Activated B cell treated with CpG ODN at 0.5 μM for 24 hours (primary cell): ENCODE measurements around the gene ADAMTS3. TPM values are rescaled to one million over a fixed set of nuclear protein-coding genes. Genes with fewer than 3 reads are reported as not detected.

ENCODE experiments used
- ATAC-seq: fragments of 200-7000 bp; cut with Tn5 transposase; one replicate; pipeline ENCODE4 v1.10.0; 2021; ENCODE audit warnings: low read depth, mild to moderate bottlenecking, moderate library complexity
- CTCF ChIA-PET: fragments of 350-600 bp; sonication (Branson Sonifier 250); formaldehyde crosslinking; loops from one replicate; lab custom pipeline; 2021; ENCODE audit warnings: antibody characterized with exemption; lab: Charles Lee
- POLR2A ChIA-PET: fragments of 350-600 bp; sonication (Branson Sonifier 250); formaldehyde crosslinking; loops from one replicate; lab custom pipeline; 2021; ENCODE audit warnings: antibody characterized with exemption; lab: Charles Lee
- DNase-seq: peaks from one replicate; pipeline ENCODE4 v3.0.0; 2022
- H3K27ac Mint-ChIP-seq: one replicate; pipeline ENCODE4 v1.8.0; 2020; ENCODE audit warnings: mixed read lengths
- H3K27me3 Mint-ChIP-seq: one replicate; pipeline ENCODE4 v1.8.0; 2021; ENCODE audit warnings: mixed read lengths
- H3K36me3 Mint-ChIP-seq: one replicate; pipeline ENCODE4 v1.8.0; 2021; ENCODE audit warnings: low read depth, mixed read lengths
- H3K4me1 Mint-ChIP-seq: one replicate; pipeline ENCODE4 v1.8.0; 2021; ENCODE audit warnings: mixed read lengths
- H3K4me3 Mint-ChIP-seq: one replicate; pipeline ENCODE4 v1.8.0; 2020; ENCODE audit warnings: mild to moderate bottlenecking, mixed read lengths
- H3K9me3 Mint-ChIP-seq: one replicate; pipeline ENCODE4 v1.8.0; 2020; ENCODE audit warnings: mixed read lengths
- CTCF ChIP-seq: fragments of 200-600 bp; IDR thresholded peaks from one replicate; pipeline ENCODE4 v1.8.0; 2022; ENCODE audit warnings: antibody characterized with exemption, mild to moderate bottlenecking
- intact Hi-C: fragments of 100-400 bp; cut with micrococcal nuclease; formaldehyde crosslinking; loops from one replicate; pipeline ENCODE4 v1.15.1; 2024
- total RNA-seq: library from RNA; stranded (reverse); gene quantifications from 2 replicates; pipeline ENCODE4 v1.2.3, GENCODE V29; 2022

Gene ADAMTS3
- total RNA-seq, 1 donor from 2014 or later = not detected

GRCh38 chr4:72319601-72320021 is 249.4 kb downstream of the ADAMTS3 start:
- ChIA-PET POLR2A (no interaction called here), CTCF (interaction anchor here (1.1 kb wide), 1 partner anchor 17 kb away, joined by 4 read pairs; no protein-coding TSS in a partner anchor)
- no peaks in the 10 kb centered on the region for H3K36me3 Mint-ChIP-seq
- H3K4me1 Mint-ChIP-seq = no peaks in the 10 kb centered on the region
- intact Hi-C loops = loop anchor here (10.0 kb wide), 1 partner anchor 1335 kb away; no protein-coding TSS in a partner anchor
- H3K27ac Mint-ChIP-seq = no peak overlapping the region
- DNase-seq (no peak), ATAC-seq (no peak)
- H3K4me3 Mint-ChIP-seq = no peak overlapping the region
- H3K27me3 Mint-ChIP-seq = peaks cover 11% of the 10 kb centered on the region
- H3K9me3 Mint-ChIP-seq = no peaks in the 10 kb centered on the region
- TF ChIP-seq CTCF = no peak

GRCh38 chr4:72318421-72319170 is 250.4 kb downstream of the ADAMTS3 start:
- ATAC-seq (no peak), DNase-seq (no peak)
- CTCF ChIA-PET = interaction anchor here (1.0 to 2.2 kb wide), 3 partner anchors 8 to 16 kb away, joined by 3 to 7 read pairs (median 4); no protein-coding TSS in a partner anchor
- no peak overlapping the region for H3K4me3 Mint-ChIP-seq
- no peak for TF ChIP-seq CTCF
- H3K27ac Mint-ChIP-seq = no peak overlapping the region
- H3K9me3 Mint-ChIP-seq = no peaks in the 10 kb centered on the region
- intact Hi-C loops = no loop called here
- no peaks in the 10 kb centered on the region for H3K4me1 Mint-ChIP-seq
- H3K36me3 Mint-ChIP-seq = no peaks in the 10 kb centered on the region
- H3K27me3 Mint-ChIP-seq = peaks cover 11% of the 10 kb centered on the region
- POLR2A ChIA-PET = no interaction called here

- Mint-ChIP-seq H3K27ac (no peak overlapping the region), H3K4me3 (no peak overlapping the region), H3K9me3 (no peaks in the 10 kb centered on the region), H3K36me3 (no peaks in the 10 kb centered on the region), H3K27me3 (no peaks in the 10 kb centered on the region), H3K4me1 (no peaks in the 10 kb centered on the region)
- TF ChIP-seq CTCF = no peak
- POLR2A ChIA-PET = no interaction called here
- CTCF ChIA-PET = no interaction called here
- no peak for DNase-seq
- intact Hi-C loops = no loop called here
- no peak for ATAC-seq
Measured at GRCh38 chr4:72314869-72315268, 254.2 kb downstream of the ADAMTS3 start.

GRCh38 chr4:72313121-72313520 is 255.9 kb downstream of the ADAMTS3 start:
- no peak for TF ChIP-seq CTCF
- no peaks in the 10 kb centered on the region for H3K36me3 Mint-ChIP-seq
- H3K4me3 Mint-ChIP-seq = no peak overlapping the region
- ATAC-seq (no peak), DNase-seq (no peak)
- H3K4me1 Mint-ChIP-seq = no peaks in the 10 kb centered on the region
- no peaks in the 10 kb centered on the region for H3K9me3 Mint-ChIP-seq
- CTCF ChIA-PET = interaction anchor here (1.9 kb wide), 1 partner anchor 10 kb away, joined by 6 read pairs; no protein-coding TSS in a partner anchor
- POLR2A ChIA-PET = no interaction called here
- H3K27ac Mint-ChIP-seq = no peak overlapping the region
- H3K27me3 Mint-ChIP-seq = no peaks in the 10 kb centered on the region
- intact Hi-C loops = no loop called here

DNA sequence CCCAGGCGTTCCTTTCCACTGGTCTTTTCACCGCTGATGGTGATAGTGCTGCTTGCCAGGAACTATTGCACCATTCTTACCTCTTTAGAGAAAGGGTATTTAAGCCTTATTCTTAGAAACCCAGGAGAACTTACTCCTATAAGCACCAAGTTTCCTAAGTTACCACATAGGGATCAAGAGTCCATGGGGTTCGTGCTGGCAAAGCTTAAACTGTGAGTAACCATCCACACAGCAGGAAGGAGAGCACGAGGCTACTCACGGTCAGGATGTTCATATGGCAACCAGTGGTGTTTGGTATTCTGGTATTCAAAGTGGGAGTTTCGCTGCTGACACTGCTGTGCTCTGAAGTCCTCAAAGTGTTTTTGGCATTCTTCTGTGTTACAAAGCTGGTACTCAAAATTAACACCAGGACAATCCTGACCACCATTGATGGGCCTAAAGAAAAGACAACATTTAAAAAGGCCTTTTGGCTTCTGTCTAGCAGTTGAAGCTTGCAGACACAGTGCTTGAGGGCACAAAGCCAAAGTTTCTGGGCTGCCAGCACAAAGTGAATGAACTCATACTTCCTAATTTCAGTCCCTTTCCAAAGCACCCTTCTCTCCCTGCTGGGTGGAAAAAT is 256.9 kb downstream of the ADAMTS3 start:
- DNase-seq = no peak
- CTCF ChIA-PET = interaction anchor here (1.9 kb wide), 1 partner anchor 11 kb away, joined by 6 read pairs; no protein-coding TSS in a partner anchor
- no peaks in the 10 kb centered on the region for H3K27me3 Mint-ChIP-seq
- H3K4me1 Mint-ChIP-seq = no peaks in the 10 kb centered on the region
- H3K36me3 Mint-ChIP-seq = no peaks in the 10 kb centered on the region
- ATAC-seq = no peak
- intact Hi-C loops = no loop called here
- no peaks in the 10 kb centered on the region for H3K9me3 Mint-ChIP-seq
- no peak overlapping the region for H3K27ac Mint-ChIP-seq
- POLR2A ChIA-PET = no interaction called here
- H3K4me3 Mint-ChIP-seq = no peak overlapping the region
- no peak for TF ChIP-seq CTCF
